ENCODE results near the gene TTYH1. TPM values are rescaled to one million over a fixed set of nuclear protein-coding genes. Genes with fewer than 3 reads are reported as not detected.

TTYH1 gene
- polyA plus RNA-seq, 1 of the 3 experiments (the other 2 are of a cell fraction), result 0.05 TPM

DNA sequence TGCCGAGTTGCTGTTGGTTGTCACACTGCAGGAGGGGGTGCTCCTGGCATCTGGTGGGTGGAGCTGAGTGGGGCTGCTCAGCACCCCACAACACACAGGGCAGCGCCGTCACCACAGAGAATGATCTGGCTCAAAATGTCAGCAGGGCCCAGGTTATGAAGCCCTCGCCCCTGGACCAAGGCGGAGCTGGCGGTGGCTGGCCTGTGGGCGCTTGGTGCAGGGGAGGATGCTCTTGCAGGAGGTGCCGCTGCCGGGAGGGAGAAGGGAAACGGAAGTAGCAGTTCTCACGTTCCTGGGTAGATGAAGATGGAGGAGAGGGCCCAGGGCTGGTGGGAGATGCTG, 19.6 kb downstream of the TTYH1 start (continued):
- TF ChIP-seq, protein P1, sequence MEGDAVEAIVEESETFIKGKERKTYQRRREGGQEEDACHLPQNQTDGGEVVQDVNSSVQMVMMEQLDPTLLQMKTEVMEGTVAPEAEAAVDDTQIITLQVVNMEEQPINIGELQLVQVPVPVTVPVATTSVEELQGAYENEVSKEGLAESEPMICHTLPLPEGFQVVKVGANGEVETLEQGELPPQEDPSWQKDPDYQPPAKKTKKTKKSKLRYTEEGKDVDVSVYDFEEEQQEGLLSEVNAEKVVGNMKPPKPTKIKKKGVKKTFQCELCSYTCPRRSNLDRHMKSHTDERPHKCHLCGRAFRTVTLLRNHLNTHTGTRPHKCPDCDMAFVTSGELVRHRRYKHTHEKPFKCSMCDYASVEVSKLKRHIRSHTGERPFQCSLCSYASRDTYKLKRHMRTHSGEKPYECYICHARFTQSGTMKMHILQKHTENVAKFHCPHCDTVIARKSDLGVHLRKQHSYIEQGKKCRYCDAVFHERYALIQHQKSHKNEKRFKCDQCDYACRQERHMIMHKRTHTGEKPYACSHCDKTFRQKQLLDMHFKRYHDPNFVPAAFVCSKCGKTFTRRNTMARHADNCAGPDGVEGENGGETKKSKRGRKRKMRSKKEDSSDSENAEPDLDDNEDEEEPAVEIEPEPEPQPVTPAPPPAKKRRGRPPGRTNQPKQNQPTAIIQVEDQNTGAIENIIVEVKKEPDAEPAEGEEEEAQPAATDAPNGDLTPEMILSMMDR (IDR thresholded peaks at IDR 0.05), result no peak

DNA sequence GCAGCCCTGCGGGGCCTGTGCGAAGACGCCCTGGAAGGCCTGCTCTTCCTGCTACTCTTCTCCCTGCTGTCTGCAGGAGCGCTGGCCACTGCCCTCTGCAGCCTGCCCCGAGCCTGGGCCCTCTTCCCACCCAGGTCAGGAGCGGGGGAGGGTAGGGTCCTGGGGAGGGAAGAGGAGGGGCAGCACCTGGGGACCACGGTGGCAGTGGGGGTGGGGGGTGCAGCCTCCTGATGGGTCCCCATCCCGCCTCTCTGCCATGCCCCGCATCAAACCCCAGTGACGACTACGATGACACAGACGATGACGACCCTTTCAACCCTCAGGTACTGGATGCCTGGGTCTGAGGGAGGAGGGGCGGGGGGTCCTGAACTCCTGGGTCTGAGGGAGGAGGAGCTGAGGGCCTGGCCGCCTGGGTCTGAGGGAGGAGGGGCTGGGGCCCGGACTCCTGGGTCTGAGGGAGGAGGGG, 20.3 kb downstream of the TTYH1 start:
- Histone ChIP-seq H3K4me3 (ENCODE audit: low read depth in 2 of 2, low read length in 1 of 2) (no peak overlapping the region), H3K27ac (ENCODE audit: low read depth in 2 of 2, low read length in 1 of 2) (no peak overlapping the region), H3K4me2 (no peak overlapping the region), H3K27me3 (ENCODE audit: insufficient read depth) (0 out of 2 replicates have a peak, but pooled peaks cover under 1% of the 10 kb centered on the region), H3K79me2 (ENCODE audit: insufficient read depth) (peaks cover 7% of the 10 kb centered on the region; the same call in 1 of the 2 replicates), H2AFZ (ENCODE audit: low read depth) (no peak overlapping the region), H3F3A (replicated peaks; ENCODE audit: insufficient read depth) (no peaks in the 10 kb centered on the region), H3K4me1 (ENCODE audit: control insufficient read depth in 1 of 2, insufficient read depth in 2 of 2, low read depth in 1 of 2, low read length in 1 of 2) (peaks cover 0 to 8% of the 10 kb centered on the region in 2 experiments; a peak in 1 of 4 replicates), H3K36me3 (replicated peaks in 1 of 2; ENCODE audit: control insufficient read depth in 1 of 2, insufficient read depth in 2 of 2, low read length in 1 of 2) (no peaks in the 10 kb centered on the region), H3K9me3 (no peaks in the 10 kb centered on the region), H3K9me2 (no peaks in the 10 kb centered on the region), H4K20me1 (ENCODE audit: insufficient read depth) (0 out of 2 replicates have a peak, but pooled peaks cover 17% of the 10 kb centered on the region), H3K9ac (no peak overlapping the region)
- CTCF ChIA-PET, result no interaction called here
- no peak for DNase-seq
- TF ChIP-seq TCF12 (IDR thresholded peaks at IDR 0.05), result no peak
- TF ChIP-seq MEF2A (IDR thresholded peaks at IDR 0.05; ENCODE audit: borderline replicate concordance, low read depth), result no peak
- no peak for TF ChIP-seq FOXM1 (IDR thresholded peaks at IDR 0.05; ENCODE audit: low read depth)
- no peak for TF ChIP-seq MXI1 (IDR thresholded peaks at IDR 0.05; ENCODE audit: low read depth, low read length)
- TF ChIP-seq JUND (IDR thresholded peaks at IDR 0.05), result no peak
- no peak for TF ChIP-seq EP300 (IDR thresholded peaks at IDR 0.05; ENCODE audit: borderline replicate concordance in 1 of 2, low read depth in 1 of 2, low read length in 1 of 2)
- no peak for TF ChIP-seq EZH2phosphoT487 (IDR thresholded peaks at IDR 0.05; ENCODE audit: borderline replicate concordance, low read depth)
- no peak for TF ChIP-seq GATA2 (CRISPR knock-in tag; IDR thresholded peaks at IDR 0.05)
- TF ChIP-seq FOXJ3 (CRISPR knock-in tag; IDR thresholded peaks at IDR 0.05), result no peak
- 86% methylated on average over 3 of the region's 16 CpGs for WGBS (ENCODE audit: low lambda C conversion rate)
- POLR2A ChIA-PET, result no interaction called here

DNA sequence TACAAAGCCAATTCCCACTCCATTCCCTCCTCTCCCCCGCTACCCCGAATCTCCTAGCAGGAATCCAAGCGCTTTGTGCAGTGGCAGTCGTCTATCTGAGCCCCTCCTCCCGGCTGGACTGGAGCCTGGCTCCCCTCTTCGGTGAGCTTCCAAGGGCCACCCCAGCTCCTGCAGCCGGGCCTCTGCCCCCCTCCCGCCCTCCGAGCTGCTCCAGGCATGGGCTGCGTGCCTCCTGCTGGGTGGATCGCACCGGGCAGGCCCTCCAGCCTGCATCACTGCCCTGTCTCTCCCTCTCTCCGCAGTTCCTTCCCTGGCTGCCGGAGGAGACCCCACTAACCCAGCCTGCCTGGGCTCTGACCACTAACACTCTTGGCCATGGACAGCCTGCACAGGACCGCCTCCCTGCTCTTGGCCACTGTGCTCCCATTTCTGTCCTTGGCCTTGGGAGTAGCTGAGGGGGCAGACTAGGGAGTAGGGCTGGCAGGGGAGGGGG, 20.8 kb downstream of the TTYH1 start:
- no peaks in the 10 kb centered on the region for H3K9me2 ChIP-seq
- no peak for TF ChIP-seq TEAD4 (IDR thresholded peaks at IDR 0.05; ENCODE audit: borderline replicate concordance, insufficient read depth)
- TF ChIP-seq MEF2A (IDR thresholded peaks at IDR 0.05; ENCODE audit: borderline replicate concordance, low read depth), result no peak
- no peak for TF ChIP-seq RCOR1 (IDR thresholded peaks at IDR 0.05; ENCODE audit: low read length)
- TF ChIP-seq, protein P2, sequence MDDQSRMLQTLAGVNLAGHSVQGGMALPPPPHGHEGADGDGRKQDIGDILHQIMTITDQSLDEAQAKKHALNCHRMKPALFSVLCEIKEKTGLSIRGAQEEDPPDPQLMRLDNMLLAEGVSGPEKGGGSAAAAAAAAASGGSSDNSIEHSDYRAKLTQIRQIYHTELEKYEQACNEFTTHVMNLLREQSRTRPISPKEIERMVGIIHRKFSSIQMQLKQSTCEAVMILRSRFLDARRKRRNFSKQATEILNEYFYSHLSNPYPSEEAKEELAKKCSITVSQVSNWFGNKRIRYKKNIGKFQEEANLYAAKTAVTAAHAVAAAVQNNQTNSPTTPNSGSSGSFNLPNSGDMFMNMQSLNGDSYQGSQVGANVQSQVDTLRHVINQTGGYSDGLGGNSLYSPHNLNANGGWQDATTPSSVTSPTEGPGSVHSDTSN (IDR thresholded peaks at IDR 0.05), result no peak
- no peak for TF ChIP-seq RXRA (IDR thresholded peaks at IDR 0.05; ENCODE audit: borderline replicate concordance, low read depth)
- TF ChIP-seq NFIC (IDR thresholded peaks at IDR 0.05; ENCODE audit: borderline replicate concordance), result no peak
- TF ChIP-seq EZH2phosphoT487 (IDR thresholded peaks at IDR 0.05; ENCODE audit: borderline replicate concordance, low read depth), result no peak
- no peaks in the 10 kb centered on the region for H3K27me3 ChIP-seq (ENCODE audit: insufficient read depth)
- H3K9me3 ChIP-seq, result no peaks in the 10 kb centered on the region
- WGBS (ENCODE audit: low lambda C conversion rate), result 91% methylated on average over 9 of the region's 15 CpGs
- peaks cover 7% of the 10 kb centered on the region; the same call in 1 of the 2 replicates for H3K79me2 ChIP-seq (ENCODE audit: insufficient read depth)
- no peak overlapping the region for H3K9ac ChIP-seq
- POLR2A ChIA-PET, result no interaction called here
- no peak overlapping the region for H3K4me2 ChIP-seq
- peaks cover 0 to 5% of the 10 kb centered on the region in 2 experiments; a peak in 1 of 4 replicates for H3K4me1 ChIP-seq (ENCODE audit: control insufficient read depth in 1 of 2, insufficient read depth in 2 of 2, low read depth in 1 of 2, low read length in 1 of 2)
- no peak for DNase-seq
- no peaks in the 10 kb centered on the region for H3K36me3 ChIP-seq (replicated peaks in 1 of 2; ENCODE audit: control insufficient read depth in 1 of 2, insufficient read depth in 2 of 2, low read length in 1 of 2)
- CTCF ChIA-PET, result no interaction called here
- no peak overlapping the region for H2AFZ ChIP-seq (ENCODE audit: low read depth)
- H3F3A ChIP-seq (replicated peaks; ENCODE audit: insufficient read depth), result no peaks in the 10 kb centered on the region
- H3K27ac ChIP-seq (ENCODE audit: low read depth in 2 of 2, low read length in 1 of 2), result no peak overlapping the region
- no peak overlapping the region for H3K4me3 ChIP-seq (ENCODE audit: low read depth in 2 of 2, low read length in 1 of 2)
- peaks cover 17% of the 10 kb centered on the region; the same call in 1 of the 2 replicates for H4K20me1 ChIP-seq (ENCODE audit: insufficient read depth)

All from SK-N-SH (cell line).